ENCODE measurements around the gene ARL2BP. TPM values are rescaled to one million over a fixed set of nuclear protein-coding genes. Genes with fewer than 3 reads are reported as not detected.
"Not testable (repeated sequence)": the region's sequence is repeated elsewhere in the genome, so short reads cannot be mapped to it uniquely, and the experiment has no call there.

ARL2BP gene
- total RNA-seq, 1 experiment from 2014 or later = 47.6 TPM

GRCh38 chr16:57273359-57273758 is 28.3 kb downstream of the ARL2BP start:
- no peaks in the 10 kb centered on the region for H3K9me3 Mint-ChIP-seq (ENCODE audit: unreplicated experiment)
- POLR2A ChIA-PET = interaction anchor here (1.0 kb wide), 1 partner anchor 10 kb away, joined by 3 read pairs; no protein-coding TSS in a partner anchor
- no TSS peak for BruUV-seq (replicated peaks)

GRCh38 chr16:57273826-57274225 is 28.8 kb downstream of the ARL2BP start:
- no peaks in the 10 kb centered on the region for H3K27me3 ChIP-seq (replicated peaks; ENCODE audit: control insufficient read depth, insufficient read depth, low read length)

More at GRCh38 chr16:57273359-57273758, 28.3 kb downstream of the ARL2BP start:
- Histone ChIP-seq H3K36me3 (ENCODE audit: control insufficient read depth, insufficient read depth, low read length) (no peaks in the 10 kb centered on the region; the same call in 1 of the 2 replicates), H3K27me3 (replicated peaks; ENCODE audit: control insufficient read depth, insufficient read depth, low read length) (no peaks in the 10 kb centered on the region), H3K9me3 (no peaks in the 10 kb centered on the region), H3K4me3 (ENCODE audit: low read depth, low read length) (no peak overlapping the region), H3K4me1 (peaks cover 28% of the 10 kb centered on the region)
- Mint-ChIP-seq H3K27me3 (ENCODE audit: insufficient read depth, unreplicated experiment) (no peaks in the 10 kb centered on the region), H3K27ac (ENCODE audit: unreplicated experiment) (no peak overlapping the region), H3K4me1 (ENCODE audit: low read depth, unreplicated experiment) (peaks cover 24% of the 10 kb centered on the region), H3K36me3 (ENCODE audit: insufficient read depth, unreplicated experiment) (peaks cover 18% of the 10 kb centered on the region), H3K4me3 (ENCODE audit: unreplicated experiment) (no peak overlapping the region)
- no peak for DNase-seq
- CTCF ChIA-PET = no interaction called here
- intact Hi-C loops (cut with micrococcal nuclease; ENCODE audit: unreplicated experiment) = no loop called here
- TF ChIP-seq CTCF (IDR thresholded peaks at IDR 0.05; ENCODE audit: insufficient read depth in 1 of 2, low read depth in 1 of 2, low read length in 1 of 2, severe bottlenecking in 1 of 2, unreplicated experiment in 1 of 2) = no peak

GRCh38 chr16:57275946-57276345 is 30.9 kb downstream of the ARL2BP start:
- POLR2A ChIA-PET; CTCF ChIA-PET; H3K4me3 ChIP-seq (ENCODE audit: low read depth, low read length); H3K27ac Mint-ChIP-seq (ENCODE audit: unreplicated experiment); H3K9me3 Mint-ChIP-seq (ENCODE audit: unreplicated experiment); H3K4me3 Mint-ChIP-seq (ENCODE audit: unreplicated experiment); BruUV-seq (replicated peaks); H3K9me3 ChIP-seq; H3K27me3 Mint-ChIP-seq (ENCODE audit: insufficient read depth, unreplicated experiment); DNase-seq; H3K36me3 ChIP-seq (ENCODE audit: control insufficient read depth, insufficient read depth, low read length); H3K27me3 ChIP-seq (replicated peaks; ENCODE audit: control insufficient read depth, insufficient read depth, low read length); intact Hi-C loops (cut with micrococcal nuclease; ENCODE audit: unreplicated experiment): not testable (repeated sequence)
- peaks cover 30% of the 10 kb centered on the region for H3K4me1 ChIP-seq
- Mint-ChIP-seq H3K36me3 (ENCODE audit: insufficient read depth, unreplicated experiment) (peaks cover 18% of the 10 kb centered on the region), H3K4me1 (ENCODE audit: low read depth, unreplicated experiment) (peaks cover 34% of the 10 kb centered on the region)

More at GRCh38 chr16:57273826-57274225, 28.8 kb downstream of the ARL2BP start:
- Mint-ChIP-seq H3K4me1 (ENCODE audit: low read depth, unreplicated experiment) (peaks cover 21% of the 10 kb centered on the region), H3K27ac (ENCODE audit: unreplicated experiment) (no peak overlapping the region), H3K4me3 (ENCODE audit: unreplicated experiment) (no peak overlapping the region), H3K9me3 (ENCODE audit: unreplicated experiment) (no peaks in the 10 kb centered on the region), H3K36me3 (ENCODE audit: insufficient read depth, unreplicated experiment) (peaks cover 18% of the 10 kb centered on the region), H3K27me3 (ENCODE audit: insufficient read depth, unreplicated experiment) (no peaks in the 10 kb centered on the region)
- POLR2A ChIA-PET = no interaction called here
- no TSS peak for BruUV-seq (replicated peaks)
- CTCF ChIA-PET = no interaction called here
- H3K36me3 ChIP-seq (ENCODE audit: control insufficient read depth, insufficient read depth, low read length) = no peaks in the 10 kb centered on the region; the same call in 1 of the 2 replicates
- intact Hi-C loops (cut with micrococcal nuclease; ENCODE audit: unreplicated experiment) = no loop called here
- H3K4me1 ChIP-seq = peaks cover 24% of the 10 kb centered on the region
- no peak for DNase-seq
- no peak for TF ChIP-seq CTCF (IDR thresholded peaks at IDR 0.05; ENCODE audit: insufficient read depth in 1 of 2, low read depth in 1 of 2, low read length in 1 of 2, severe bottlenecking in 1 of 2, unreplicated experiment in 1 of 2)
- no peak overlapping the region for H3K4me3 ChIP-seq (ENCODE audit: low read depth, low read length)
- no peaks in the 10 kb centered on the region for H3K9me3 ChIP-seq

- H3K27ac Mint-ChIP-seq (ENCODE audit: unreplicated experiment) = no peak overlapping the region
- CTCF ChIA-PET = no interaction called here
- H3K4me1 ChIP-seq = peaks cover 32% of the 10 kb centered on the region
Measured at GRCh38 chr16:57276596-57276995, 31.5 kb downstream of the ARL2BP start.

More at GRCh38 chr16:57276596-57276995, 31.5 kb downstream of the ARL2BP start:
- TF ChIP-seq CTCF (IDR thresholded peaks at IDR 0.05; ENCODE audit: insufficient read depth in 1 of 2, low read depth in 1 of 2, low read length in 1 of 2, severe bottlenecking in 1 of 2, unreplicated experiment in 1 of 2) = no peak
- Mint-ChIP-seq H3K27me3 (ENCODE audit: insufficient read depth, unreplicated experiment) (no peaks in the 10 kb centered on the region), H3K36me3 (ENCODE audit: insufficient read depth, unreplicated experiment) (peaks cover 18% of the 10 kb centered on the region), H3K4me3 (ENCODE audit: unreplicated experiment) (no peak overlapping the region), H3K4me1 (ENCODE audit: low read depth, unreplicated experiment) (peaks cover 37% of the 10 kb centered on the region), H3K9me3 (ENCODE audit: unreplicated experiment) (no peaks in the 10 kb centered on the region)
- Histone ChIP-seq H3K9me3 (no peaks in the 10 kb centered on the region), H3K27me3 (replicated peaks; ENCODE audit: control insufficient read depth, insufficient read depth, low read length) (no peaks in the 10 kb centered on the region), H3K4me3 (ENCODE audit: low read depth, low read length) (no peak overlapping the region), H3K36me3 (ENCODE audit: control insufficient read depth, insufficient read depth, low read length) (no peaks in the 10 kb centered on the region; the same call in 1 of the 2 replicates)
- intact Hi-C loops (cut with micrococcal nuclease; ENCODE audit: unreplicated experiment) = no loop called here
- no peak for DNase-seq
- no TSS peak for BruUV-seq (replicated peaks)
- POLR2A ChIA-PET = no interaction called here
